ENCODE data around the gene NOM1.

DNA sequence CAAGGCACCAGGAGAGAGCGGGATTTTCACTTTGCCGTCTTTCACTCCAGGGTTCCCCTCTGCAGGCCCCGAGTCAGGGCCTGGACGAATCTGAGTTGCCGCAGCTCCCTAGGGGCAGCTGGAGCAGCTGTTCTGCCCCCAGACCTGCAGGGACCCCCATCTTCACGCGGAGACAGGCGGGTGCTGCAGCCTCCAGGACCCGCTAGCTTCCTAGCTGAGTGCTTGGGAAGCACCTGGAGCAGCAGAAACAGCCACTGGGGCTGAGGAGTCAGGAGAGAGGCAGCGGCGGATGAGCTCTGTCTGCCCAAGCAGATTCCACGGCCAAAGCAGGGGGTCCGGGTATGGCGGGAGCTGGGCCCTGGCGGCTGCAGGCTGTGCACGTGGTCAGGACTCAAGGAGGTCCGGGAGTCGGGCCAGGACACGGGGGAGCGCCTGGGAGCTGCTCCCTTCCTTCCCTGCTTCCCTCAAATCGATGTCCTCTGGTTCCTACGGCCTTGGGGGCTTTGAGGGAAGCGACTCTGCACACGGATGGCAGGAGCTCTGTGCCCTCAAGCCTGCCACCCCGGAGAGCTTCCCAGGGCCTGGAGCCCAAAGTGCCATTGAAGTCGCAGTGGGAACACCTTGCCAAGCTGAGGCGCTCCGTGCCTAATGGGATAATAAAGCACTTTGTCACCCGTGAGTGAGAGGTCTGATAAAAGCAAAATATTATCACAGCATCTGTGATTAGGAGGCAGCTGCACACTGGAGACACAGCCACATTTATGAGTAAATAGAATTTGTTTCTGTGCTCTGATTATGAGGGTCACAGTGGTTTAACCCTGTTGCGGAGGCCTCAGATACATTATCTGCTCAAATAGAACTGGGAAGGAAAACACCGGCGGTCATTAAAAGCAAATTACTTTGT lies 43.8 kb downstream of the NOM1 start:
- no peak for TF ChIP-seq EZH2 (IDR thresholded peaks at IDR 0.05; ENCODE audit: insufficient read depth, poor library complexity, severe bottlenecking)
- TF ChIP-seq EZH2phosphoT487 (IDR thresholded peaks at IDR 0.05; ENCODE audit: insufficient read depth, low read depth) = no peak
